ENCODE results near the gene FOXO6. TPM values are rescaled to one million over a fixed set of nuclear protein-coding genes. Genes with fewer than 3 reads are reported as not detected.

Gene FOXO6
- total RNA-seq, 1 donor = 0.31 TPM

GRCh38 chr1:41378999-41379737, 17.9 kb downstream of the FOXO6 start:
- H3K9me3 ChIP-seq (ENCODE audit: low read depth, low read length) = no peaks in the 10 kb centered on the region
- peaks cover 26% of the 10 kb centered on the region for H3K27me3 ChIP-seq (ENCODE audit: insufficient read depth, low read length)
- H3K4me1 ChIP-seq (ENCODE audit: insufficient read depth, low read length) = peaks cover 25% of the 10 kb centered on the region
- no peak overlapping the region for H3K4me3 ChIP-seq (ENCODE audit: low read length)

GRCh38 chr1:41379738-41380130, 18.5 kb downstream of the FOXO6 start:
- Histone ChIP-seq H3K9me3 (ENCODE audit: low read depth, low read length) (no peaks in the 10 kb centered on the region), H3K27me3 (ENCODE audit: insufficient read depth, low read length) (peaks cover 32% of the 10 kb centered on the region), H3K4me1 (ENCODE audit: insufficient read depth, low read length) (peaks cover 25% of the 10 kb centered on the region), H3K4me3 (ENCODE audit: low read length) (no peak overlapping the region)

GRCh38 chr1:41380195-41380594, 19.0 kb downstream of the FOXO6 start:
- no peak overlapping the region for H3K4me3 ChIP-seq (ENCODE audit: low read length)
- H3K27me3 ChIP-seq (ENCODE audit: insufficient read depth, low read length) = peaks cover 36% of the 10 kb centered on the region
- H3K9me3 ChIP-seq (ENCODE audit: low read depth, low read length) = no peaks in the 10 kb centered on the region
- peaks cover 25% of the 10 kb centered on the region for H3K4me1 ChIP-seq (ENCODE audit: insufficient read depth, low read length)

- peaks cover 38% of the 10 kb centered on the region for H3K27me3 ChIP-seq (ENCODE audit: insufficient read depth, low read length)
- H3K4me1 ChIP-seq (ENCODE audit: insufficient read depth, low read length) = peaks cover 25% of the 10 kb centered on the region
- H3K4me3 ChIP-seq (ENCODE audit: low read length) = peak overlapping the region; percentile 22
- no peaks in the 10 kb centered on the region for H3K9me3 ChIP-seq (ENCODE audit: low read depth, low read length)
Observed at GRCh38 chr1:41380979-41381691, 19.9 kb downstream of the FOXO6 start.

- H3K4me3 ChIP-seq (ENCODE audit: low read length) = peak overlapping the region; percentile 22
- H3K27me3 ChIP-seq (ENCODE audit: insufficient read depth, low read length) = peaks cover 38% of the 10 kb centered on the region
- peaks cover 25% of the 10 kb centered on the region for H3K4me1 ChIP-seq (ENCODE audit: insufficient read depth, low read length)
- H3K9me3 ChIP-seq (ENCODE audit: low read depth, low read length) = no peaks in the 10 kb centered on the region
Observed at GRCh38 chr1:41381692-41382479, 20.7 kb downstream of the FOXO6 start.

GRCh38 chr1:41382480-41383090, 21.4 kb downstream of the FOXO6 start:
- peaks cover 38% of the 10 kb centered on the region for H3K27me3 ChIP-seq (ENCODE audit: insufficient read depth, low read length)
- peaks cover 25% of the 10 kb centered on the region for H3K4me1 ChIP-seq (ENCODE audit: insufficient read depth, low read length)
- H3K9me3 ChIP-seq (ENCODE audit: low read depth, low read length) = no peaks in the 10 kb centered on the region
- H3K4me3 ChIP-seq (ENCODE audit: low read length) = no peak overlapping the region

- no peaks in the 10 kb centered on the region for H3K9me3 ChIP-seq (ENCODE audit: low read depth, low read length)
- peaks cover 25% of the 10 kb centered on the region for H3K4me1 ChIP-seq (ENCODE audit: insufficient read depth, low read length)
- no peak overlapping the region for H3K4me3 ChIP-seq (ENCODE audit: low read length)
- H3K27me3 ChIP-seq (ENCODE audit: insufficient read depth, low read length) = peaks cover 38% of the 10 kb centered on the region
Observed at GRCh38 chr1:41383094-41383852, 22.0 kb downstream of the FOXO6 start.

- peaks cover 25% of the 10 kb centered on the region for H3K4me1 ChIP-seq (ENCODE audit: insufficient read depth, low read length)
- no peaks in the 10 kb centered on the region for H3K9me3 ChIP-seq (ENCODE audit: low read depth, low read length)
- peaks cover 38% of the 10 kb centered on the region for H3K27me3 ChIP-seq (ENCODE audit: insufficient read depth, low read length)
- no peak overlapping the region for H3K4me3 ChIP-seq (ENCODE audit: low read length)
Observed at GRCh38 chr1:41384579-41384978, 23.3 kb downstream of the FOXO6 start.

- H3K4me3 ChIP-seq (ENCODE audit: low read length) = no peak overlapping the region
Observed at GRCh38 chr1:41385398-41386195, 24.4 kb downstream of the FOXO6 start.

GRCh38 chr1:41386196-41386663, 25.0 kb downstream of the FOXO6 start:
- Histone ChIP-seq H3K9me3 (ENCODE audit: low read depth, low read length) (no peaks in the 10 kb centered on the region), H3K27me3 (ENCODE audit: insufficient read depth, low read length) (peaks cover 31% of the 10 kb centered on the region), H3K4me3 (ENCODE audit: low read length) (no peak overlapping the region), H3K4me1 (ENCODE audit: insufficient read depth, low read length) (peaks cover 19% of the 10 kb centered on the region)

More at GRCh38 chr1:41385398-41386195, 24.4 kb downstream of the FOXO6 start:
- Histone ChIP-seq H3K27me3 (ENCODE audit: insufficient read depth, low read length) (peaks cover 36% of the 10 kb centered on the region), H3K9me3 (ENCODE audit: low read depth, low read length) (no peaks in the 10 kb centered on the region), H3K4me1 (ENCODE audit: insufficient read depth, low read length) (peaks cover 25% of the 10 kb centered on the region)

- H3K4me3 ChIP-seq (ENCODE audit: low read length) = no peak overlapping the region
- H3K4me1 ChIP-seq (ENCODE audit: insufficient read depth, low read length) = peaks cover 9% of the 10 kb centered on the region
- H3K9me3 ChIP-seq (ENCODE audit: low read depth, low read length) = no peaks in the 10 kb centered on the region
- H3K27me3 ChIP-seq (ENCODE audit: insufficient read depth, low read length) = peaks cover 24% of the 10 kb centered on the region
Observed at GRCh38 chr1:41387667-41388091, 26.4 kb downstream of the FOXO6 start.

GRCh38 chr1:41388510-41388909, 27.3 kb downstream of the FOXO6 start:
- no peaks in the 10 kb centered on the region for H3K9me3 ChIP-seq (ENCODE audit: low read depth, low read length)
- no peak overlapping the region for H3K4me3 ChIP-seq (ENCODE audit: low read length)
- H3K27me3 ChIP-seq (ENCODE audit: insufficient read depth, low read length) = peaks cover 19% of the 10 kb centered on the region
- peaks cover 3% of the 10 kb centered on the region for H3K4me1 ChIP-seq (ENCODE audit: insufficient read depth, low read length)

- H3K4me1 ChIP-seq (ENCODE audit: insufficient read depth, low read length) = no peaks in the 10 kb centered on the region
- peaks cover 14% of the 10 kb centered on the region for H3K27me3 ChIP-seq (ENCODE audit: insufficient read depth, low read length)
- H3K9me3 ChIP-seq (ENCODE audit: low read depth, low read length) = no peaks in the 10 kb centered on the region
- H3K4me3 ChIP-seq (ENCODE audit: low read length) = no peak overlapping the region
Observed at GRCh38 chr1:41389009-41389408, 27.8 kb downstream of the FOXO6 start.

All from mononuclear cell (primary cell).